ENCODE results near the gene CTU2.

CTU2 gene

DNA sequence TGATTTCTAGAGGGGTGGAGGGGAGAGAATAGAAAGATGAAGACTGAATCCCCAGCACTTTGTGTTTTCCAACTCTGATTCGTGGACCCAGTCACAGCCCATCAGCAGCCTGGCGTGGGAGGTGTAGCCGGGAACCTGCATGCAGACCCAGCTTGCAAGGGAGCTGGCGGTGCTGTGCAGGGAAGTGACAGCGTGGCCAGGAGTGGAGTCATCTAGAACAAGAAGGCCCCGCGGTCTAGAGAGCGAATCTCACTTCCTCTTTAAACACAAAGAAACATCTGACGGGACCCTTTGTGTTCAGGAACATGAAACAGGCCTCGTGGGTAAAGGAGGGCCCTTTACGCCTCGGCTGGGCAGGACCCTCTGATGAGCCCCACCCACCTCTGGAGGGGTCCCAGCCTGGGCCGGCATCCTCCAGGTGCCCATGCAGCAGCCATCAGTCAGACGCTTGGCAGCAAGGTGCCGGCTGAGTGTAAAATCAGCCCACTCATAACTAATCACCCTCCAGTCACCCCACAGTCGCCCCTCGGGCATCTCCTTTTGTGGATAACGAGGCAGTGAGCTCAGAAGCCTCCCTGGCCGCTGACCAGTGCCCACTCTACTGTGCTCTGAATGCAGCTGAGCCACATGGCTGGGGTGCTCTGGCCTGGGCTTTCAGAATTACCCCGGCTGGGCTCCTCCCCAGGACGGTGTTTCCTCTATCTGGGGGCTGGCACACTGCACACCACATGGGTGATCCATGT, 24.4 kb upstream of the CTU2 start:
- H3K27ac ChIP-seq (ENCODE audit: low read depth, low read length, severe bottlenecking), result no peak overlapping the region
- WGBS, 2 experiments (ENCODE audit: insufficient coverage in 2 of 2), result 80 to 82% methylated on average over 19 to 20 of the region's 21 CpGs
- no peaks in the 10 kb centered on the region for H3K36me3 ChIP-seq (ENCODE audit: control insufficient read depth, insufficient read depth, low read length)
- no peaks in the 10 kb centered on the region for H3K9me3 ChIP-seq (ENCODE audit: control insufficient read depth, low read length)
- H3K4me3 ChIP-seq (ENCODE audit: extremely low read depth, insufficient read depth, low read length, poor library complexity, severe bottlenecking), result no peak overlapping the region
- H3K4me1 ChIP-seq (ENCODE audit: control insufficient read depth, insufficient read depth, low read length, poor library complexity, severe bottlenecking), result peaks cover 5% of the 10 kb centered on the region

DNA sequence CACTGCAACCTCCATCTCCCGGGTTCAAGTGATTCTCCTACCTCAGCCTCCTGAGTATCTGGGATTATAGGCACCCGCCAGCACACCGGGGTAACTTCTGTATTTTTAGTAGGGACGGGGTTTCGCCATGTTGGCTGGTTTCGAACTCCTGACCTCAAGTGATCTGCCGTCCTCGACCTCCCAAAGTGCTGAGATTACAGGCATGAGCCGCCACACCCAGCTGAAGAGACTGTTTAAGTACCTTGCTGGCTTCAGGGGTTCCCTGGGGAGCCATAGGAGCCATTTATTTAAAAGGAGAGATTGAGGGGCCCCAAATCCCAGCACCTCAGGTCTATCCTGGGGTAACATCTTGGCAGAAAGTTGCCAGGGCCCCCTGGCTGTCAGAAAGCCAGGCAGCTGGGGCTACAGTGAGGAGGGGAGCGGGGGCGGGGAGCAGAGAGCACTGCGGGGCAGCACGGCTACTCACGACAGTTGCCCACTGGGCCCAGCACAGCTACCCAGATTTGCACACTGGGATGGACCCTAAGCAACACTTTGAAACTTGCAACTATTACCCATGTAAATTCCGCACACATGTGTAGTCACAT, 21.6 kb upstream of the CTU2 start:
- H3K4me1 ChIP-seq (ENCODE audit: control insufficient read depth, insufficient read depth, low read length, poor library complexity, severe bottlenecking), result peaks cover 5% of the 10 kb centered on the region
- WGBS, 2 experiments (ENCODE audit: insufficient coverage in 2 of 2), result 79 to 82% methylated on average over 14 to 15 of the region's 15 CpGs
- H3K9me3 ChIP-seq (ENCODE audit: control insufficient read depth, low read length), result no peaks in the 10 kb centered on the region
- no peaks in the 10 kb centered on the region for H3K36me3 ChIP-seq (ENCODE audit: control insufficient read depth, insufficient read depth, low read length)
- H3K4me3 ChIP-seq (ENCODE audit: extremely low read depth, insufficient read depth, low read length, poor library complexity, severe bottlenecking), result no peak overlapping the region
- no peak overlapping the region for H3K27ac ChIP-seq (ENCODE audit: low read depth, low read length, severe bottlenecking)

DNA sequence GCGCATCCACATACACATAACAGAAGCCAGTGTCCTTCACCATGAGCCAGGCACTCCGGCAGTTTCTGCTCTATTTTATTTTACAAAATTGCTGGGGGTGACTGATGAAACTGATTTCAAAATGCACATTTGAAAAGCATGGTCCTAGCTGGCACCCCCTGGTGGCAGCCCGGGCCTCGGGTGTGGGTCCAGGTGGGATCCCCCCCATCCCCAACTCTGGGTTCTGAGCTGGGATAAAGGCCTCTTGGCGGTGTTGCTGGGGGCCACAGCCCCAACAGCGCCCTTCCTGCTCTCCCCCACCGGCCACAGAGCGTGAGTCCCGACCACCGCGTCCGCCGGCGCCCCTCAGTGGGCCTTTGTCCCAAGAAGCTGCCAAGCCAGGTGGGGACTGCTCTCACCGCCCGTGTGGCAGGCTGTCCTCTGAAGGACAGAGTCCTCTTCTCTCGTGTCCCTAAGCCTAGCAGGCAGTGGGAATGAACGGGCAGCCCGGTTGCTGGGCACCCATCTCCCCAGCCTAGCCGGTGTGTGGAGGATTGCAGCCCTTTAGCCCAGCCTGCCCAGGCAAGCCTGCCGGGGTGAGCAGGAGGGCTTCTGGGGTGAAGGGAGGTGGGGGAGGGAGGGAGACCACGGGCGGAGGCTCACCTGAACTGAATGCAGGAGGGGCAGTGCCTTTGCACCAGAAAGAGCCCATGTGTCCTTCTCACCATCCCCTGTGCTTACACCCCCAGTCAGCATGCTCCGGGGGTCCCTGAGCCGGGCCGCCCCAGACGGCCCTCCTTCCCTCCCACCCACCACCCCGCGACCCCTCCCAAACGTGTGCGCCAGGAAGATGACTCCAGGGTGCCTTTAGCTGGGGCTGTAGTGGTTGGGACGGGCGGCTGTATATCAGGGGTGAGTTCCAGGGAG, 20.9 kb upstream of the CTU2 start:
- Histone ChIP-seq H3K36me3 (ENCODE audit: control insufficient read depth, insufficient read depth, low read length) (no peaks in the 10 kb centered on the region), H3K4me1 (ENCODE audit: control insufficient read depth, insufficient read depth, low read length, poor library complexity, severe bottlenecking) (peaks cover 5% of the 10 kb centered on the region), H3K27ac (ENCODE audit: low read depth, low read length, severe bottlenecking) (no peak overlapping the region), H3K9me3 (ENCODE audit: control insufficient read depth, low read length) (no peaks in the 10 kb centered on the region), H3K4me3 (ENCODE audit: extremely low read depth, insufficient read depth, low read length, poor library complexity, severe bottlenecking) (peak overlapping the region; percentile 33)
- WGBS, 2 experiments (ENCODE audit: insufficient coverage in 2 of 2), result 16% methylated on average over 17 of the region's 33 CpGs

DNA sequence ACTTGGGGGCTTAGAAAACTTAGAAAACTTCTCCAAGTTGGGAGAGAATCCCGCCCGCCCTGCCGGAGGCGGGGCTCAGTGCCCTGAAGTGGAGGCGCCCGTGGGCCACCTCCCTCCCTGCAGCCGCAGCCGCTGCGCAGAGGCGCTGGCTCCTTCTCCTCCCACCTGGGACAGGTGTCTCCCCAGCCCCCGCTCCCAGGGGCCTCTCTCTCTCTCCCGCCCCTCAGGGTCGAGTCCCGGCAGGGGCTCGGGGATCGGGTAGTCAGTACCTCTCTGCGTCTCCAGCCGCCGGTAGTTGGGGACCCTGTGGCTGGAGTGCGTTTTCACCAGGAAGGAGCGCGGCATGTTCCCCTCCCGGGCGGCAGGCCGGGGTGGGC, 20.3 kb upstream of the CTU2 start:
- H3K4me3 ChIP-seq (ENCODE audit: extremely low read depth, insufficient read depth, low read length, poor library complexity, severe bottlenecking), result peak overlapping the region; percentile 33
- H3K36me3 ChIP-seq (ENCODE audit: control insufficient read depth, insufficient read depth, low read length), result no peaks in the 10 kb centered on the region
- peaks cover 5% of the 10 kb centered on the region for H3K4me1 ChIP-seq (ENCODE audit: control insufficient read depth, insufficient read depth, low read length, poor library complexity, severe bottlenecking)
- WGBS, 2 experiments (ENCODE audit: insufficient coverage in 2 of 2), result 1% methylated on average over 18 to 21 of the region's 25 CpGs
- no peak overlapping the region for H3K27ac ChIP-seq (ENCODE audit: low read depth, low read length, severe bottlenecking)
- no peaks in the 10 kb centered on the region for H3K9me3 ChIP-seq (ENCODE audit: control insufficient read depth, low read length)

DNA sequence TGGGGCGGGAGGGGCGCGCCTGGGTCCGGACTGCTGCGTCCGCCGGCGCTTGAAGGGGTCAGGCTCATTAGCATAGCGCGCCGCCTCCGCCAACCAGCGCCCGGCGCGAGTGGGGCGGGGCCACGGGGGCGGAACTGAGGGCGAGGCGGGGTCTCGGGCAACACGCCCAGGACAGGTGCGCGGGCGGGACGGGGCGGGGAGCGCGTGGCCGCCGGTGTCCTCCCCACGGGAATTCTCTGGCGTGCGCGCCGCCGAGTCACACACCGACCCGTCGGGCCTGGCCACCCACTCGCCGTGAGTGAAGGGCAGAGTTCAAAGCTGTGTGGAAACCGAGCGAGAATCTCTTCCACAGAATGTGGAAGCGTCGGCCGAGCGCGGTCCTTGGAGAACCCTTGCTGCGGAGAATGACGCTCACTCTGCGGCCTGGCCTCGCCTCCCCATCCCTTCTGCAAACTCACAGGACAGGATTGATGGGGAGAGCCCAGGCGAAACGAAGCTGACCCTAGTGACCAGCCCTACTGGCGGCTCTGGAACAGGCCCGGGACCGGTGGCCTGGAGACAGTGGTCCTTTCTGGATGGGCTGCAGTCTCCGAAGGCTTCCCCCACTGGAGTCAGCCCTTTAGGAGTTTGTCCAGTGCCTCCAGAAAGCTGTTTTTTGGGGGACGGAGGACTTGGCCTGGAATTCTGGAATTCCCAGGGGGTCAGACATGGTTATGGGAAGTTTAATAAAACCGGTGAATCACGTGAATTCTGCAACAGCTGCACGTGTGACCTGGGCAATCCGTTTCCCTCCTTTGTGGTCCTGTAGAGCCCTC, 19.7 kb upstream of the CTU2 start, which contains the start of gene SNAI3:
SNAI3 (minus strand) TSS at position 69 of the 815 bp plus-strand sequence. CDS start 101 bp downstream, outside the sequence.
- 9 to 11% methylated on average over 45 to 59 of the region's 65 CpGs for WGBS, 2 experiments (ENCODE audit: insufficient coverage in 2 of 2)
- Histone ChIP-seq H3K4me3 (ENCODE audit: extremely low read depth, insufficient read depth, low read length, poor library complexity, severe bottlenecking) (peak within 1 kb of the TSS; percentile 33), H3K36me3 (ENCODE audit: control insufficient read depth, insufficient read depth, low read length) (no peaks in the 10 kb centered on the region), H3K27ac (ENCODE audit: low read depth, low read length, severe bottlenecking) (no peak within 1 kb of the TSS), H3K4me1 (ENCODE audit: control insufficient read depth, insufficient read depth, low read length, poor library complexity, severe bottlenecking) (peaks cover 5% of the 10 kb centered on the region), H3K9me3 (ENCODE audit: control insufficient read depth, low read length) (no peaks in the 10 kb centered on the region)

DNA sequence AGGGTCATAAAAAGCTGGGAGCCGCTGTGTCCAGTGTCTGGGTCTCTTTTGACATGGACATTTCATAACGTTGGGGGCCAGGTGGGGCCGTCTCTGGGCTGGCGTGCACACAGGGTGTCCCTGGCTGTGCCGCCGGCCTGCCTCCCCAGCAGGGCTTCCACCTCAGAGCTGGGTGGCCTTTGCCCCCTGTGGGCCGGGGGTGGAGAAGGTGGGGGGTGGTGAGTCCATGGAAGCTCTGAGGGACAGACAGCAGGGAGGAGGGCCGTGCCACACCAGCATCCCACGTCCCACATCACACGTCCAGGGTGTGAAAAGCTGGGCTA, 19.1 kb upstream of the CTU2 start:
- H3K9me3 ChIP-seq (ENCODE audit: control insufficient read depth, low read length), result no peaks in the 10 kb centered on the region
- no peaks in the 10 kb centered on the region for H3K4me1 ChIP-seq (ENCODE audit: control insufficient read depth, insufficient read depth, low read length, poor library complexity, severe bottlenecking)
- WGBS, 2 experiments (ENCODE audit: insufficient coverage in 2 of 2), result 68 to 76% methylated on average over 5 to 8 of the region's 10 CpGs
- H3K4me3 ChIP-seq (ENCODE audit: extremely low read depth, insufficient read depth, low read length, poor library complexity, severe bottlenecking), result no peak overlapping the region
- H3K36me3 ChIP-seq (ENCODE audit: control insufficient read depth, insufficient read depth, low read length), result no peaks in the 10 kb centered on the region
- no peak overlapping the region for H3K27ac ChIP-seq (ENCODE audit: low read depth, low read length, severe bottlenecking)

DNA sequence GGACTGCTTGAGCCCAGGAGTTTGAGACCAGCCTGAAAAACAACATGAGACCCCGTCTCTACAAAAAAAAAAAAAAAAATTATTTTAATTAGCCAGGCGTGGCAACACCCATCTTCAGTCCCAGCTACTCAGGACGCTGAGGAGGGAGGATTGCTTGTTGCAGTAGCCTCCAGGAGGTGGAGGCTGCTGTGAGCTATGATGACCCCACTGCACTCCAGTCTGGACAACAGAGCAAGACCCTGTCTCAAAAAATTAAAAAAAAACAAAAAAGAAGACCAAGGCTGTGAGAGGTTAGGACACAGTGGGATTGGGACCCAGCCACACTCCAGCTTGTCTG, 18.7 kb upstream of the CTU2 start:
- 70% methylated on average over 2 of the region's 3 CpGs; no CpG with 5 or more reads in 1 of the 2 experiments for WGBS, 2 experiments (ENCODE audit: insufficient coverage in 2 of 2)
- no peak overlapping the region for H3K27ac ChIP-seq (ENCODE audit: low read depth, low read length, severe bottlenecking)
- H3K36me3 ChIP-seq (ENCODE audit: control insufficient read depth, insufficient read depth, low read length), result no peaks in the 10 kb centered on the region

DNA sequence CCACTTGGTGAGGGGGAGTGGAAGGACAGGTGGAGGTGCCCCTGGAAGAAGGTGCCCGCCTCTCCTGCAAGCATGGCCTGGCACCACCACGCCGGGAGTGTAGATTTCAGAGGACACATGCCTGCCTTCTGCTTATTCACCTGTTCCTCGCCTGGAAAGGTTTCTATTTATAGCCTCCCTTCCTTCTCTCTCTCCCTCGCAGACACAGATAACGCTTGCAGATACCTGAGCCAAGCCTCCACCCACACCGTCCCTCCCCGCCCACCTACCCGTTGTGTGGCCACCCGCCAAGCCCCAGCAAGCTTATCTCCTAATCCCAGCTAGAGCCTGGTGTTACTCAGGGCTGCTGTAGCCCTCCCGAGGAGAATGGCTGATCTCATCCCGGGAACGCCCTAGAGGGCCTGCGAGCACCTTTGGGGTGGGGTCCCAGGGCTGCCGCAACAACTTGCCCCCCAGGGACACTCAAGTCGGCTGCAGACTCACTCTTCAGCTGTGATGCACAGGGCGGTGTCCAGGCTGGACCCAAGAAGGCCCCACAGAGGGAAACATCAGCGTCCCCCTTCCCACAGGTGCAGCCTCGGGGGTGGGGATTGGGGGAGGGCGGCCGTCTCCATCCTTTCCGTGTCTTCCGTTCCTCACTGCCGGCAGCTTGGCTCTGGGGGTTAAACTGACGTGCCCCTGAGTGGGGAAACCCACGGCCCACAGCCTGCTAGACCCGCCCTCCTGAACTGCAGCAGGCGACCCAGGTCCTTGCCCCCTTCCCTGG, 18.1 kb upstream of the CTU2 start:
- H3K36me3 ChIP-seq (ENCODE audit: control insufficient read depth, insufficient read depth, low read length), result no peaks in the 10 kb centered on the region
- no peaks in the 10 kb centered on the region for H3K4me1 ChIP-seq (ENCODE audit: control insufficient read depth, insufficient read depth, low read length, poor library complexity, severe bottlenecking)
- no peaks in the 10 kb centered on the region for H3K9me3 ChIP-seq (ENCODE audit: control insufficient read depth, low read length)
- H3K4me3 ChIP-seq (ENCODE audit: extremely low read depth, insufficient read depth, low read length, poor library complexity, severe bottlenecking), result no peak overlapping the region
- no peak overlapping the region for H3K27ac ChIP-seq (ENCODE audit: low read depth, low read length, severe bottlenecking)
- 52 to 56% methylated on average over 26 to 28 of the region's 28 CpGs for WGBS, 2 experiments (ENCODE audit: insufficient coverage in 2 of 2)

More for the DNA sequence above, 18.7 kb upstream of the CTU2 start:
- H3K4me3 ChIP-seq (ENCODE audit: extremely low read depth, insufficient read depth, low read length, poor library complexity, severe bottlenecking), result no peak overlapping the region
- H3K9me3 ChIP-seq (ENCODE audit: control insufficient read depth, low read length), result no peaks in the 10 kb centered on the region
- H3K4me1 ChIP-seq (ENCODE audit: control insufficient read depth, insufficient read depth, low read length, poor library complexity, severe bottlenecking), result no peaks in the 10 kb centered on the region

DNA sequence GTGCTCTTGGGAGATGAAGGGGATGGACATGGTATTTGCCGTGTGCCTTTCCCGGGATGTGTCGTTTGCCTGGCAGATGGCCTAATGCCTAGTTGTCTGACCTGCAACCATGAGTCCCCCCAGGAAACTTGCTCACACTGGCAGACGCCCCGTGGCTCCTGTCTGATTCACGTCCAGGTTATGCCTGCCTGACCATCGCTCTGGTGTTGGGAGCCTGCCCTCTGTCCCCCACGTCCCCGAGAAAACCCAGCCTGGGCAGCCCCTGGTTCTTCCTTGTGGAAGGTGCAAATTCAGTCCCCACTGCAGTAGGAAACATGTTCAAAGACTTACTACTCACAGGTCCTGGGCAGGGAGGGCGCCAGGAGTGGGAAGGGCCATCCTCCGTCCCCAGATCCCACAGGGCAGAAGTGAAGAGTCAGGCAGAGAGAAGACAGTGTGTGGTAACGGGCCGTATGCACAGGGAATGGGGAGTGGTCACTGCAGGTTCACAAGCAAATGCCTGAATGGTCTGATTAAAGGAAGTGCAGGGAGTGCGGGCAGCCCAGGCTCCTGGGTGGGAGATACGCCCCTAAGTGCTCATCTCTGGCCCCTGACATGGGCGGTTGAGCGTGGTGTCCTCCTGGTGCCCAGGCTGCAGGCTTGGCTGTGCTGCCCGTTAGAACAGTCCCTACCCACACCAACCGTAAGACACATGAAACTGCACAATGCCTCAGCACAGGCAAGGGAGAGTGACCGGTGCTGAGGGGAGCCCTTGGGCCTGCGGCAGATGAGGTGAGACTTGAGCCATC, 15.8 kb upstream of the CTU2 start:
- 82 to 84% methylated on average over 15 to 21 of the region's 21 CpGs for WGBS, 2 experiments (ENCODE audit: insufficient coverage in 2 of 2)
- no peak overlapping the region for H3K4me3 ChIP-seq (ENCODE audit: extremely low read depth, insufficient read depth, low read length, poor library complexity, severe bottlenecking)
- H3K27ac ChIP-seq (ENCODE audit: low read depth, low read length, severe bottlenecking), result no peak overlapping the region
- H3K4me1 ChIP-seq (ENCODE audit: control insufficient read depth, insufficient read depth, low read length, poor library complexity, severe bottlenecking), result no peaks in the 10 kb centered on the region
- no peaks in the 10 kb centered on the region for H3K9me3 ChIP-seq (ENCODE audit: control insufficient read depth, low read length)
- no peaks in the 10 kb centered on the region for H3K36me3 ChIP-seq (ENCODE audit: control insufficient read depth, insufficient read depth, low read length)
